HG03103 (cell line): Measurements from ENCODE around the gene PIK3IP1.

ENCODE experiments used
- ATAC-seq: cut with Tn5 transposase; IDR thresholded peaks from one replicate; pipeline ENCODE4 v1.9.1; 2021; ENCODE audit warnings: low read depth; ENCODE audit not compliant: unreplicated experiment

Gene PIK3IP1

DNA sequence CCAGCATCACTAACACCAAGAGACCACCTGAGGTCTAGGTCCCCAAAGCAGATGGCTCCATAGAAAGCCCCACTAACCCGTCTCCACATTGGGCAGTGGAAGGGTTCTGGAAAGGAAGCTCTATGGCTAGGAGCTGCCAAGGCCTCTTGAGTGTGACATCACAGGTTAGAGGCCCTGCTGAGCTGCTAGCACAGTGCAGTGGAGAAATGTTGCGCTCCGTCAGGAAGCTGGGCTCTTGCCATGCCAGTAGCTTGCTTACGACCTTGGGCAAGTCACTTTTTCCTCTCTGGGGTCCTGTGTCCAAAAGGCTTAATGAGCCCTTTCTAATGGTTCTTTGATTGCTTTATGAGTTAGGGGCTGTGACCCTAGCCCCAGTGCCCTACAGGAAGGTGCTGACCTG is 10.6 kb downstream of the PIK3IP1 start:
- ATAC-seq: no peak

DNA sequence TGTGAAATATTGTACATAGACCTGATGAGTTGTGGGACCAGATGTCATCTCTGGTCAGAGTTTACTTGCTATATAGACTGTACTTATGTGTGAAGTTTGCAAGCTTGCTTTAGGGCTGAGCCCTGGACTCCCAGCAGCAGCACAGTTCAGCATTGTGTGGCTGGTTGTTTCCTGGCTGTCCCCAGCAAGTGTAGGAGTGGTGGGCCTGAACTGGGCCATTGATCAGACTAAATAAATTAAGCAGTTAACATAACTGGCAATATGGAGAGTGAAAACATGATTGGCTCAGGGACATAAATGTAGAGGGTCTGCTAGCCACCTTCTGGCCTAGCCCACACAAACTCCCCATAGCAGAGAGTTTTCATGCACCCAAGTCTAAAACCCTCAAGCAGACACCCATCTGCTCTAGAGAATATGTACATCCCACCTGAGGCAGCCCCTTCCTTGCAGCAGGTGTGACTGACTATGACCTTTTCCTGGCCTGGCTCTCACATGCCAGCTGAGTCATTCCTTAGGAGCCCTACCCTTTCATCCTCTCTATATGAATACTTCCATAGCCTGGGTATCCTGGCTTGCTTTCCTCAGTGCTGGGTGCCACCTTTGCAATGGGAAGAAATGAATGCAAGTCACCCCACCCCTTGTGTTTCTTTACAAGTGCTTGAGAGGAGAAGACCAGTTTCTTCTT is 12.3 kb downstream of the PIK3IP1 start:
- no peak for ATAC-seq

- ATAC-seq: no peak
Measured at GRCh38 chr22:31279327-31279669, 13.0 kb downstream of the PIK3IP1 start.

GRCh38 chr22:31278626-31279326 is 13.5 kb downstream of the PIK3IP1 start:
- ATAC-seq: no peak

DNA sequence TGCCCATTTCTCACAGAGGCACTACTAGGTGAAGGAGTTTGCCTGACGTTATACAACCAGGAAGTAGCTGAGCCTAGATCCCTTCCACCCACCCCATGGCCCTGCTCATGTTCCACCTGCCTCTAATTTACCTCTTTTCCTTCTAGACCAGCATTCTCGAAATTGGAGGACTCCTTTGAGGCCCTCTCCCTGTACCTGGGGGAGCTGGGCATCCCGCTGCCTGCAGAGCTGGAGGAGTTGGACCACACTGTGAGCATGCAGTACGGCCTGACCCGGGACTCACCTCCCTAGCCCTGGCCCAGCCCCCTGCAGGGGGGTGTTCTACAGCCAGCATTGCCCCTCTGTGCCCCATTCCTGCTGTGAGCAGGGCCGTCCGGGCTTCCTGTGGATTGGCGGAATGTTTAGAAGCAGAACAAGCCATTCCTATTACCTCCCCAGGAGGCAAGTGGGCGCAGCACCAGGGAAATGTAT is 14.1 kb downstream of the PIK3IP1 start:
- no peak for ATAC-seq

DNA sequence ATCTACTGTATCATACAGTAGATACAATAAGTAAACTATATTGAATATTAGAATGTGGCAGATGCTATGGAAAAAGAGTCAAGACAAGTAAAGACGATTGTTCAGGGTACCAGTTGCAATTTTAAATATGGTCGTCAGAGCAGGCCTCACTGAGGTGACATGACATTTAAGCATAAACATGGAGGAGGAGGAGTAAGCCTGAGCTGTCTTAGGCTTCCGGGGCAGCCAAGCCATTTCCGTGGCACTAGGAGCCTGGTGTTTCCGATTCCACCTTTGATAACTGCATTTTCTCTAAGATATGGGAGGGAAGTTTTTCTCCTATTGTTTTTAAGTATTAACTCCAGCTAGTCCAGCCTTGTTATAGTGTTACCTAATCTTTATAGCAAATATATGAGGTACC is 14.5 kb downstream of the PIK3IP1 start:
- no peak for ATAC-seq

DNA sequence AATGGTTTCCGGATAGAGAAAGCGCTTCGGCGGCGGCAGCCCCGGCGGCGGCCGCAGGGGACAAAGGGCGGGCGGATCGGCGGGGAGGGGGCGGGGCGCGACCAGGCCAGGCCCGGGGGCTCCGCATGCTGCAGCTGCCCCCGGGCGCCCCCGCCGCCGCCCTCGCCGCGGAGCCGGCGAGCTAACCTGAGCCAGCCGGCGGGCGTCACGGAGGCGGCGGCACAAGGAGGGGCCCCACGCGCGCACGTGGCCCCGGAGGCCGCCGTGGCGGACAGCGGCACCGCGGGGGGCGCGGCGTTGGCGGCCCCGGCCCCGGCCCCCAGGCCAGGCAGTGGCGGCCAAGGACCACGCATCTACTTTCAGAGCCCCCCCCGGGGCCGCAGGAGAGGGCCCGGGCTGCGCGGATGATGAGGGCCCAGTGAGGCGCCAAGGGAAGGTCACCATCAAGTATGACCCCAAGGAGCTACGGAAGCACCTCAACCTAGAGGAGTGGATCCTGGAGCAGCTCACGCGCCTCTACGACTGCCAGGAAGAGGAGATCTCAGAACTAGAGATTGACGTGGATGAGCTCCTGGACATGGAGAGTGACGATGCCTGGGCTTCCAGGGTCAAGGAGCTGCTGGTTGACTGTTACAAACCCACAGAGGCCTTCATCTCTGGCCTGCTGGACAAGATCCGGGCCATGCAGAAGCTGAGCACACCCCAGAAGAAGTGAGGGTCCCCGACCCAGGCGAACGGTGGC is 15.7 kb downstream of the PIK3IP1 start:
- ATAC-seq: no peak

- ATAC-seq: no peak
Measured at GRCh38 chr22:31275576-31275975, 16.7 kb downstream of the PIK3IP1 start.

DNA sequence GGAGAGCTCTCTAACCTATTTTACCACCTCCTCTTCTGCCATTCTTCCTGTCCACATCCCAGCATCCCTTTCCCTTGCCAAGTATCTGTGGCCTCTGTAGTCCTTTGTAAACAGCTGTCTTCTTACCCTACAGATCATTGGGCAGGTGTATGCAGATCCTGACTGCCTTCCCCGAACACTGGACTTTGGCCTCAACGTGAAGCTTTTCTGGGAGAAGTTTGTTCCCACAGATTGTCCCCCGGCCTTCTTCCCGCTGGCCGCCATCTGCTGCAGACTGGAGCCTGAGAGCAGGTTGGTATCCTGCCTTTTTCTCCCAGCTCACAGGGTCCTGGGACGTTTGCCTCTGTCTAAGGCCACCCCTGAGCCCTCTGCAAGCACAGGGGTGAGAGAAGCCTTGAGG is 17.3 kb downstream of the PIK3IP1 start:
- no peak for ATAC-seq

DNA sequence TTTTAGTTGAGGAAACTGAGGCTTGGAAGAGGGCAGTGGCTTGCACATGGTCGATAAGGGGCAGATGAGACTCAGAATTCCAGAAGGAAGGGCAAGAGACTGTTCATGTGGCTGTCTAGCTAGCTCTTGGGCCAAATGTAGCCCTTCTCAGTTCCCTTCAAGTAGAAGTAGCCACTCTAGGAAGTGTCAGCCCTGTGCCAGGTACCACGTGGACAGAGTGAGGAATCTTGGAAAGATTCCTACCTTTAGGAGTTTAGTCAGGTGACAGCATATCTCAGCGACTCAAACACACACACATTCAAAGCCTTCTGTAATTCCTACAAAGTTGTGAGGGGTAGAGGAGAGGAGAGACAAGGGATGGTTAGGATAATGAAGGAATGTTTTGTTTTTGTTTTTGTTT is 18.3 kb downstream of the PIK3IP1 start:
- ATAC-seq: no peak

DNA sequence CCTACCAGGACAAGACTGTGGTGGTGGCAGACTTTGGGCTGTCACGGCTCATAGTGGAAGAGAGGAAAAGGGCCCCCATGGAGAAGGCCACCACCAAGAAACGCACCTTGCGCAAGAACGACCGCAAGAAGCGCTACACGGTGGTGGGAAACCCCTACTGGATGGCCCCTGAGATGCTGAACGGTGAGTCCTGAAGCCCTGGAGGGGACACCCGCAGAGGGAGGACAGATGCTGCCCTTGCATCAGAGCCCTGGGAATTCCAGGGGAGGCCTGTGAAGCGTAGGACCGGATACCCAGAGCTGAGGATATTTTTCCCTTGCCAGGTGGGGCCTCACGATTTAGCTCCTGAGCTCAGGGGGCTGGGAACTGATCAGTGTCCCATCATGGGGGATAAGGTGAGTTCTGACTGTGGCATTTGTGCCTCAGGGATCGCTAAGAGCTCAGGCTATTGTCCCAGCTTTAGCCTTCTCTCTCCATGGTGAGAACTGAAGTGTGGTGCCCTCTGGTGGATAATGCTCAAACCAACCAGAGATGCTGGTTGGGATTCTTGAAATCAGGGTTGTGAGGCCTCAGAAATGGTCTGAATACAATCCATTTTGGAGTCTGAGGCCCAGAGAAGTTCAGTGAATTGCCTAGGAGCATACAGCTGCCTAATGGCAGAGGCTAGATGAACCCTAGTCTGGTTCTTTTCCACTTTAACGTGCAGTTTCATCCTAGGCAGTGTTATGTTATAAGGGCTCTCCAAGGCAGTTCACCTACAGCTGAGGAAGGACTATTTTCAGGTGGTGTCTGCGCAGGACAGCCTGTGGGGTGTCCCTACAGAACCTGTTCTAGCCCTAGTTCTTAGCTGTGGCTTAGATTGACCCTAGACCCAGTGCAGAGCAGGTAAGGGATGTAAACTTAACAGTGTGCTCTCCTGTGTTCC is 19.5 kb downstream of the PIK3IP1 start:
- ATAC-seq: no peak

DNA sequence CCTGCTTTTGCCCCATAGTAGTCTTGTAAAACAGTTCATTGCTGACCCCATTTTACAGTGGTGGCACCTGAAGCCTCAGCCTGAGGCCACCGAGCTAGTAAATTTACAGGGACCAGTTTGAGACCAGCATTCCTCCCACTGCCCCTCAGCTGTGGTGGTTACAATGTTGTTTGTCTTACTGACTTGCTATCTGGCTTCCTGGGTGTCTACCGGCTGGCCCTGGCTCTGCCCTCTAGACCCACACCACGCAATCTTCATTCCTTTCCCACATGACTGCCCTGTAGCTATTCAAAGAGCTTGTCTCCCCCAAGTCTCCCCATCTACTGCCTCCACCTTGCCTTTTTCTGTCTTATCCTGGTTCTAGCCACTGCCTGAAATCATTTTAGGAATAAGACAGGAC is 20.8 kb downstream of the PIK3IP1 start:
- no peak for ATAC-seq

DNA sequence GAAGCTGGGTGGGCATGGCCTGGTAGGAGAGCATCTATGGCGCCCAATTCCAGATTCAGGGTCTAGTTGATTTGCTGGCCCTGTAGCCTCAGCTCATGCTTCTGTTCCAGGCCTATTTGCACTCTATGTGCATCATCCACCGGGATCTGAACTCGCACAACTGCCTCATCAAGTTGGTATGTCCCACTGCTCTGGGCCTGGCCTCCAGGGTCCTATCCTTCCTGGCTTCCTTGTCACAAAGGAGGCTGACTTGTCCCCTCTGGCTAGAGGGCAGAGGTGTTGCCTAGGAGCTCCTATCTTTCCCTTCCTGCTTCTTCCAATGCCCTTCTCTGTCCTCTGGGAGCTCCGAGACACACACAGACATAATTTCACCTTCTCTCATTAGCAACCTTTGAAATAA is 21.3 kb downstream of the PIK3IP1 start:
- ATAC-seq: no peak

DNA sequence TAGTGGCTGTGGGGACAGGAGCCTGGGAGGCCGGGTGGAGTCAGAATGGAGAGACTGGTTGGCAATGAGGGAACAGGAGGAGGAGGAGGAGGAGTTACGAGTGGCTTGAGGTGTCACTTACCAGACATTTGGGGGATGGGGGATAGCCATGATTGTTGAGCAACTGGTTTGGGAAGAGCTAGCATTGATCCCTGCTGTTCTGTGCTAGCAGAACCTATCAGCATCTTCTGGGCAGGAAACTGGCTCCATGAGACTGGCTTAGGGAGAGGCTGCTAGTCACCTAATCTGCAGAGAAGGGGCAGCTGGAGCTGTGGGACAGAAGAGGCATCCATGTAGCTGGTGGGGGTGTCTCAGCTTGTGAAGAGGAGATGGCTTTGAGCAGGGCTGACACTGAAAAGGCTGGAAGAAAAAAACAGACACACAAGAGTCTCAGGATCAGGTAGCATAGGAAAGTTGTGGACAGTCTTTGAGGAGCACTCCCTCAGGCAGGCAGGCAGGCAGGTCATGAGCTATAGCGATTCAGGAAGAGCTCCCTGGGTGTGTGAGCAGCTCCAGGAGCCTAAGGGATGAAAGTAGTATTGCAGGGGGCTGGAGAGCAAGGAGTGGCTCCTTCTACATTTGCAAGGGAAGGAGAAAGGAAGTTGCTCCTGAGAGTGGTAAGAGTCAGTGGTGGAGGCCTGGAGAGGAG is 22.3 kb downstream of the PIK3IP1 start:
- no peak for ATAC-seq

- no peak for ATAC-seq
Measured at GRCh38 chr22:31268281-31268680, 24.0 kb downstream of the PIK3IP1 start.

- ATAC-seq: no peak
Measured at GRCh38 chr22:31263896-31264640, 28.2 kb downstream of the PIK3IP1 start.

GRCh38 chr22:31262312-31263133 is 29.8 kb downstream of the PIK3IP1 start:
- no peak for ATAC-seq

DNA sequence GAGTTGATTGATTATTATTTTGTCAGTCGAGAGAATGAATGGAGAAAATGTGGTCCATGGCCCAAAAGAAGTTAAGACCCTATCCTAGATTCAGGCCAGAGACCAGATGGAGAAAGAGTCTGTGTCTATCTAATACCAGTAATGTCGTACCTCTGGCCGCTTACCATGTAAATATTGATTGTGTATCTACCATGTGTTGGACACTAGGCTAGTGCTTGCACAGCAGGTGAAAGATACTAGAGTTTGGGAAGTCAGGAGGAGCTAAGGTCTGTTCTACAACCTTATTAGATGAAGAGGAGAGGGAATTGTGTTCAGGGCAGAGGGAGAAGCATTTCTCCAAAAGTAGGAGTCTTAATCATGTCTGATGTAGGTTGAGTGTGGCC is 31.8 kb downstream of the PIK3IP1 start:
- ATAC-seq: no peak
